Calu3 (cell line): ENCODE data around the gene CZIB. TPM values are rescaled to one million over a fixed set of nuclear protein-coding genes. Genes with fewer than 3 reads are reported as not detected.

Source experiments
- BruUV-seq: library from RNA; stranded (reverse); fragments of 400-500 nt; replicated peaks from 2 replicates; lab custom pipeline; 2021; lab: Mats Ljungman, UMichigan
- CTCF ChIA-PET: fragments of 300-600 bp; sonication (Branson Sonifier 250); formaldehyde crosslinking; loops from one replicate; lab custom pipeline; 2022; ENCODE audit warnings: antibody characterized with exemption; lab: Charles Lee
- DNase-seq: peaks from one replicate; pipeline ENCODE4 v3.0.0; 2022
- H3K27ac Mint-ChIP-seq: one replicate; pipeline ENCODE4 v1.8.0; 2022; ENCODE audit warnings: mixed read lengths; ENCODE audit not compliant: unreplicated experiment
- H3K27me3 Mint-ChIP-seq: one replicate; pipeline ENCODE4 v1.8.0; 2022; ENCODE audit warnings: mixed read lengths; ENCODE audit not compliant: unreplicated experiment
- H3K36me3 Mint-ChIP-seq: one replicate; pipeline ENCODE4 v1.8.0; 2022; ENCODE audit warnings: mild to moderate bottlenecking, moderate library complexity, mixed read lengths; ENCODE audit not compliant: insufficient read depth, unreplicated experiment
- H3K4me1 Mint-ChIP-seq: one replicate; pipeline ENCODE4 v1.8.0; 2022; ENCODE audit warnings: mild to moderate bottlenecking, low read depth, mixed read lengths; ENCODE audit not compliant: unreplicated experiment
- H3K4me3 Mint-ChIP-seq: one replicate; pipeline ENCODE4 v1.8.0; 2022; ENCODE audit warnings: mild to moderate bottlenecking, low read depth, moderate library complexity, mixed read lengths; ENCODE audit not compliant: unreplicated experiment
- H3K9me3 Mint-ChIP-seq: one replicate; pipeline ENCODE4 v1.8.0; 2022; ENCODE audit warnings: low read depth, mixed read lengths; ENCODE audit not compliant: unreplicated experiment
- intact Hi-C: fragments of 100-400 bp; cut with micrococcal nuclease; formaldehyde crosslinking; loops from one replicate; pipeline ENCODE4 v1.10.0; 2022; ENCODE audit not compliant: unreplicated experiment
- total RNA-seq: library from RNA; stranded (reverse); gene quantifications from 2 replicates; pipeline ENCODE4 v1.2.3, GENCODE V29; 2022
- TF ChIP-seq, protein P1 (sequence below): fragments of 200-600 bp; IDR thresholded peaks from one replicate; pipeline ENCODE4 v1.8.0; 2022; ENCODE audit warnings: antibody characterized with exemption; ENCODE audit not compliant: unreplicated experiment

CZIB gene
- total RNA-seq, 1 experiment from 2014 or later = 34.1 TPM

DNA sequence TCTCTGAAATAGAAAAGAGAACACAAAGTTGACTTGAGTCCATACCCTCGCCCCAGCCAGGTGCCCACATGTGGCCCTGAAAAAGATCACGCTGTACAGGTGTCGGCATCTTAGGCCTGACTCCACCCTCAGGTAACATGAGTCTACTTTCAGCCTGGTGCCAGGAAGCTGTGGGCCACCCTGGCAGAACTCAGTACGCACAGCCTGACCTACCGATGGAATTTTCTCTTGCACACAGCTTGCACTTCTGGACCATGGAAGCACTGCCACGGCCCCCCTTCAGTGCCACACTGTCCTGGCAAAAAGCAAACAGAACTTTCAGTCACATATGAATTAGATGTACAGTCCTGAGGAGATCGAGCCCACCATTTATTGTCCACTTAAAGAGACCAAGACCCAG is 2.2 kb downstream of the CZIB start:
- Mint-ChIP-seq H3K4me1 (peaks cover 17% of the 10 kb centered on the region), H3K9me3 (no peaks in the 10 kb centered on the region), H3K27ac (no peak overlapping the region), H3K27me3 (no peaks in the 10 kb centered on the region), H3K36me3 (peaks cover 31% of the 10 kb centered on the region), H3K4me3 (peak overlapping the region; percentile 14)
- CTCF ChIA-PET = no interaction called here
- DNase-seq = no peak
- TF ChIP-seq, protein P1, sequence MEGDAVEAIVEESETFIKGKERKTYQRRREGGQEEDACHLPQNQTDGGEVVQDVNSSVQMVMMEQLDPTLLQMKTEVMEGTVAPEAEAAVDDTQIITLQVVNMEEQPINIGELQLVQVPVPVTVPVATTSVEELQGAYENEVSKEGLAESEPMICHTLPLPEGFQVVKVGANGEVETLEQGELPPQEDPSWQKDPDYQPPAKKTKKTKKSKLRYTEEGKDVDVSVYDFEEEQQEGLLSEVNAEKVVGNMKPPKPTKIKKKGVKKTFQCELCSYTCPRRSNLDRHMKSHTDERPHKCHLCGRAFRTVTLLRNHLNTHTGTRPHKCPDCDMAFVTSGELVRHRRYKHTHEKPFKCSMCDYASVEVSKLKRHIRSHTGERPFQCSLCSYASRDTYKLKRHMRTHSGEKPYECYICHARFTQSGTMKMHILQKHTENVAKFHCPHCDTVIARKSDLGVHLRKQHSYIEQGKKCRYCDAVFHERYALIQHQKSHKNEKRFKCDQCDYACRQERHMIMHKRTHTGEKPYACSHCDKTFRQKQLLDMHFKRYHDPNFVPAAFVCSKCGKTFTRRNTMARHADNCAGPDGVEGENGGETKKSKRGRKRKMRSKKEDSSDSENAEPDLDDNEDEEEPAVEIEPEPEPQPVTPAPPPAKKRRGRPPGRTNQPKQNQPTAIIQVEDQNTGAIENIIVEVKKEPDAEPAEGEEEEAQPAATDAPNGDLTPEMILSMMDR = no peak
- intact Hi-C loops = no loop called here
- BruUV-seq = no TSS peak

DNA sequence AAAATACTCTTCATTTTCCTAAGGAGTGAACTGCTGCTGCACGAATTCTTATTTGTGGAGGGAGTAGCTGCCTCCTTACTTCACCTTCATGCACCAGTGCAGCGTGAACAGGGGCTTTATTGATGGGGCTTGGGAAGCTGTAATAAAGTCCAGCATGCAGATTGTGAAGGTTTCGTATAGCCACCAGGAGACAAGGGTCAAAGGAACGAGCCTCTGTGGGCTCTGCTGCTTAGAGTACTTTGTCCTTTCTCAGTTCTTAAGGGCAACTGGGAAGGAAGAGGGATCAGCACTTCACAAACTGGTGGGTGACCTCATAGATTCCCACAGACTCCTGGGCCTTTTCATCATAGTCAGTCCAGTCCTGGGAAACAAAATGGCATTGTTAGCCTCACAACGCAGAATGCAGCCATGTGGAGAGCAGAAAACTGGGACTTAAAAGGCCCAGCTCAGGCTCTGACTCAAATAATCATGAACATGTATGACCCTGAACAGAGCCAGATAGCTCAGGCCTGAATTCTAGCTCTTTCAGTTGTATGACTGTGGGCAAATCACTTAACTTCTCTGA is 6.0 kb downstream of the CZIB start:
- no peaks in the 10 kb centered on the region for H3K9me3 Mint-ChIP-seq
- H3K27me3 Mint-ChIP-seq = no peaks in the 10 kb centered on the region
- no peak overlapping the region for H3K4me3 Mint-ChIP-seq
- CTCF ChIA-PET = no interaction called here
- no TSS peak for BruUV-seq
- TF ChIP-seq, protein P1 = no peak
- H3K27ac Mint-ChIP-seq = no peak overlapping the region
- no peak for DNase-seq
- peaks cover 38% of the 10 kb centered on the region for H3K36me3 Mint-ChIP-seq
- intact Hi-C loops = no loop called here
- H3K4me1 Mint-ChIP-seq = peaks cover 6% of the 10 kb centered on the region

DNA sequence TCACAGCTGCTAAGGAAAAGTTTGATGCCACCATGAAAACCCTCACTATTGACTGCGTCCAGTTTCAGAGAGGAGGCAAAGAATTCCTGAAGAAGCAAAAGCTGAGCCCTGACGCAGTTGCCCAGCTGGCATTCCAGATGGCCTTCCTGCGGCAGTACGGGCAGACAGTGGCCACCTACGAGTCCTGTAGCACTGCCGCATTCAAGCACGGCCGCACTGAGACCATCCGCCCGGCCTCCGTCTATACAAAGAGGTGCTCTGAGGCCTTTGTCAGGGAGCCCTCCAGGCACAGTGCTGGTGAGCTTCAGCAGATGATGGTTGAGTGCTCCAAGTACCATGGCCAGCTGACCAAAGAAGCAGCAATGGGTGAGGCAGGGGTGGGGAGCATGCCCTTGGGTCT is 9.5 kb downstream of the CZIB start:
- TF ChIP-seq, protein P1 = no peak
- no peak overlapping the region for H3K4me3 Mint-ChIP-seq
- CTCF ChIA-PET = no interaction called here

DNA sequence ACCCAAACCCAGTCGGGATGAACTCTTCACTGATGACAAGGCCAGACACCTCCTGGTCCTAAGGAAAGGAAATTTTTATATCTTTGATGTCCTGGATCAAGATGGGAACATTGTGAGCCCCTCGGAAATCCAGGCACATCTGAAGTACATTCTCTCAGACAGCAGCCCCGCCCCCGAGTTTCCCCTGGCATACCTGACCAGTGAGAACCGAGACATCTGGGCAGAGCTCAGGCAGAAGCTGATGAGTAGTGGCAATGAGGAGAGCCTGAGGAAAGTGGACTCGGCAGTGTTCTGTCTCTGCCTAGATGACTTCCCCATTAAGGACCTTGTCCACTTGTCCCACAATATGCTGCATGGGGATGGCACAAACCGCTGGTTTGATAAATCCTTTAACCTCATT is 10.1 kb downstream of the CZIB start:
- CTCF ChIA-PET = no interaction called here
- Mint-ChIP-seq H3K4me3 (no peak overlapping the region), H3K4me1 (no peaks in the 10 kb centered on the region), H3K36me3 (peaks cover 46% of the 10 kb centered on the region), H3K9me3 (peaks cover 2% of the 10 kb centered on the region), H3K27me3 (no peaks in the 10 kb centered on the region), H3K27ac (no peak overlapping the region)
- TF ChIP-seq, protein P1 = no peak
- intact Hi-C loops = no loop called here
- BruUV-seq = TSS peak; percentile 4
- DNase-seq = no peak

More for the DNA sequence above, 9.5 kb downstream of the CZIB start:
- no peak for DNase-seq
- Mint-ChIP-seq H3K9me3 (peaks cover 2% of the 10 kb centered on the region), H3K4me1 (no peaks in the 10 kb centered on the region), H3K27me3 (no peaks in the 10 kb centered on the region), H3K27ac (no peak overlapping the region), H3K36me3 (peaks cover 46% of the 10 kb centered on the region)
- BruUV-seq = no TSS peak
- intact Hi-C loops = no loop called here
